ENCODE measurements around the gene DDA1.

- TF ChIP-seq CTCF (IDR thresholded peaks at IDR 0.05; ENCODE audit: poor library complexity) = no peak
- no peak for TF ChIP-seq EZH2 (IDR thresholded peaks at IDR 0.05; ENCODE audit: borderline replicate concordance)
Observed at GRCh38 chr19:17286752-17287151, 22.6 kb upstream of the DDA1 start.

All from hepatocyte (in vitro differentiated cells).